GM21526 (cell line): ENCODE measurements around the gene ZNF786.
"Not testable (repeated sequence)": the region's sequence is repeated elsewhere in the genome, so short reads cannot be mapped to it uniquely, and the experiment has no call there.

ENCODE experiments used
- ATAC-seq: cut with Tn5 transposase; IDR thresholded peaks from one replicate; pipeline ENCODE4 v1.9.1; 2021; ENCODE audit warnings: moderate library complexity; ENCODE audit not compliant: unreplicated experiment, low FRiP score

The ZNF786 gene

GRCh38 chr7:149081914-149082313 lies 8.6 kb downstream of the ZNF786 start:
- ATAC-seq = no peak

GRCh38 chr7:149077594-149077993 lies 12.9 kb downstream of the ZNF786 start:
- ATAC-seq = no peak

- ATAC-seq = no peak
These were observed 15.2 kb downstream of the ZNF786 start for GRCh38 chr7:149075286-149075685.

DNA sequence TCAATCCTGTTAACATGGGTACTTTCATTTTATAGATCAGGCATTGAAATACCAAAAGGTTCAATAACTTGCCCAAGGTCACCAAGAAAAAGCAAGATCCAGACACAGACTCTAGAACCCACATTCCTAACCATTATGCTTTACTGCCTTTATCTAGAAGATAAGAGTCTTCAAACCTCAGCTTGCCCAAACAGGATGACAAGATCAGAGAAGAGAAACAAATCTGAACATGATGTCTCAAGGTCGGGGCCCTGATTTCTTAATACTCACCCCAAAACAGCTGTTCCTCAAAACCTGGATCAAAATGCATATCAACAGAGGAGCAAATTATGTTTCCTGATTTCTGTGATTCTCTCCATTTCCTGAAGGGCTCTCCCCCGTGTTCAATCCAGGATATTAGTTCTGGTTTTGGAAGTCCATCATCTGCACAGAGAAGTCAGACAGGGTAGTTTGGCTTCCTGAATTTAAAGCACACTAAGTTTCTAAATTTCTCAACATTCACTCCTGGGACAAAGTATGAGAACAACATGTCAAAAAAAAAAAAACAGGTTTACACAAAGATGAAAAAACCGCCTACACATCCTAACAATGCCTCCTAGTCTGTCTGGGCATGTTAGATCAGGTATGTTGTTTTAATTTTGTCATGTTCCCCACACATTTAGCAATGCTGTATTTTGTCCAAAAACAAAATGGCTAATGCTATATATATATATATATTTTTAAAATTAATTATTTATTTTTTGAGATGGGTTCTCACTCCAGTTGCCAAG lies 16.2 kb downstream of the ZNF786 start:
- no peak for ATAC-seq

- ATAC-seq = no peak
These were observed 18.1 kb downstream of the ZNF786 start for GRCh38 chr7:149072438-149072775.

GRCh38 chr7:149071641-149072437 lies 18.7 kb downstream of the ZNF786 start:
- no peak for ATAC-seq

DNA sequence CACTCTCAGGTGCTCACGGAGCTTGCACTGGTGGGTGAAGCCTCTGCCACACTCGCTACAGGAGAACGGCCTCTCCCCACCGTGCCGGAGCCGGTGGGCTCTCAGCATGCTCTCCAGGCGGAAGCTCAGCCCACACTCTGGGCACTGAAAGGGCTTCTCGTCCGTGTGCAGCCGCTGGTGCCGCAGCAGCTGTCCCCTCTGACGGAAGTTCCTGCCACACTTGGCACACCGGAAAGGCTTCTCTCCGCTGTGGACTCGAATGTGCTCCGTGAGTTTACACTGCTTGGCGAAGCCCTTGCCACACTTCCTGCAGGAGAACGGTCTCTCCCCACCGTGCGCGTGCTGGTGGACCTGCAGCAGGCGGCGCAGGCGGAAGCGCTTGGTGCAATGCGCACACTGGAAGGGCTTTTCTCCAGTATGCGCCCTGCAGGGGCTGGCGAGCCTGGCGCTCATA lies 19.3 kb downstream of the ZNF786 start:
- ATAC-seq = no peak

DNA sequence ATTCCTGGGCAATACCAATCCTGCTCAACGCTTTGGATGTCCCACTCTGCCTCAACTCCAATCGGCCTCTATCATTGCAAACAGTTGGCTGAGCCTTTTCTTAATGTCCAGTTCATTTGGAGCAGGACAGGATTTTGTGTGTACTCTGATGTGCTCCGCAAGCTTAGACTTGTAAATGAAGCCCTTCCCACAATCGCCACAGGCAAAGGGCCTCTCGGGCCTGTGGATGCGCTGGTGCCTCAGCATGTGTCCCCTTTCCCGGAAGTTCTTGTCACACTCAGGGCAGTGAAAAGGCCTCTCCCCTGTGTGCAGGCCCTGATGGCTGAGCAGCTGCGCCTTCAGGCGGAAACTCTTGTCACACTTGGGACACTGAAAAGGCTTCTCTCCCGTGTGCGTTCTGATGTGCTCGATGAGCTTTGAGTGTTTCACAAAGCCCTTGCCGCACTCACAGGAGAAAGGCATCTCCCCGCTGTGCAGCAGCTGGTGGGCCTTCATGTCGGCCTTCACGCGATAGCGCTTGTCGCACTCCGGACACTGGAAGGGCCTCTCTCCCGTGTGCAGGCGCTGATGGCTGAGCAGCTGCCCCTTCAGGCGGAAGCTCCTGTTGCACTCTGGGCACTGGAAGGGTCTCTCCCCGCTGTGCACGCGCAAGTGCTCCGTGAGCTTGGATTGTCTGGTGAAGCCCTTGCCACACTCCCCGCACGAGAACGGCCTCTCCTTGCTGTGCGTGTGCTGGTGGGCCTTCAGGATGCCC lies 20.0 kb downstream of the ZNF786 start:
- ATAC-seq = no peak

DNA sequence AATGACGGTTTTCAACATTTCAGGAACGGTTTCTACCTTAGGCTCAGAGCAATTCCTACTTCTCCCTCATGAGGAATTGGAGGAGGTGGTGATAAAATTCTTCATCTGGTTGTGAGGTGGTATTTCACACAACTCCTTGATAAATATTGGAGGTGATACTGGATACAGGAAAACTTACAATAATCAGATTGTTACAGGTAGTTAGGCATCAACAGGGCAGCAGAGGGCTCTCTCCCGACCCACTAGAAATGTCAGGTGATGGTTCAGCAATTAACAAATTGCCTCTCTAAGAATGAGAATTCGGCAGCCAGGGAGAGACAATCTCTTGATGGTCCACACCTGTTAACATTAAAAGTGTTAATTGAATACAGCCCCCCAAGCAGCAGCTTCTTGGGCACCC lies 22.6 kb downstream of the ZNF786 start:
- no peak for ATAC-seq

- no peak for ATAC-seq
These were observed 27.0 kb downstream of the ZNF786 start for GRCh38 chr7:149063476-149063875.

DNA sequence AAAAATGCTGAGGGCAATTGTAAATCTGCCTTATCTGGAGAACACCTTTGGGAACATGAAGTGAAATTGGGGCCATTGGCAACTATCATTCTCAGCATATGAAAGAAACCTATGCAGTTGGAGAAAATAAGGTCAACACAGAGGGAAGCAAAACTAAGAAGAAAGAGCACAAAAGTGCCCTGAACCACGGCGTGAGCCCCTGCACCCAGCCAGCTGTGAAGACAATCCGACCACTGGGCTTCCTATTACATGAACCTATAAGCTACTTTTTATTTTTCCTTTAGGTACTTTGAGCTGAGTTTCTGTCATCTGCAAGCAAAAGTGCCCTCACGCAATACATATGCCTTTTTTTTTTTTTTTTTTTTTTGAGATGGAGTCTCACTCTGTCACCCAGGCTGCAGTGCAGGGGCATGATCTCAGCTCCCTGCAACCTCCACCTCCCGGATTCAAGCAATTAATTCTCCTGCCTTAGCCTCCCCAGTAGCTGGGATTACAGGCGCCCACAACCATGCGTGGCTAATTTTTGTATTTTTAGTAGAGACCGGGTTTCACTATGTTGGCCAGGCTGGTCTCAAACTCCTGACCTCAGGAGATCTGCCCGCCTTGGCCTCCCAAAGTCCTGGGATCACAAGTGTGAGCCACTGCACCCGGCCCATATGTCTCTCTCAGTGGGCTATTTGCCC lies 28.2 kb downstream of the ZNF786 start:
- not testable (repeated sequence) for ATAC-seq

GRCh38 chr7:149060156-149060555 lies 30.4 kb downstream of the ZNF786 start:
- no peak for ATAC-seq

DNA sequence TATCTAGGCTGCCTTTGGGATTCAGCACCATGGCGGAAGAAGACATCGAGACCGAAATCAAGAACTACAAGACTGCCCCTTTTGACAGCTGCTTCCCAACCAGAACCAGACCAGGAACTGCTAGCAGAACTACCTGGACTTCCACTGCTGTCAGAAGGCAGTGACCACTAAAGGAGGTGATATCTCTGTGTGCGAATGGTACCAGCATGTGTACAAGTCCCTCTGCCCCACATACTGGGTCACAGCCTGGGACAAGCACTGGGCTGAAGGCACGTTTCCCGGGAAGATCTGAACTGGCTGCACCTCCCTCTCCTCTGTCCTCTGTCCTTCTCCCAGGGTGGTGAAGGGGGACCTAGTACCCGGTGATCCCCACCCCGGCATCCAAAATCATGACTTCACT lies 36.6 kb downstream of the ZNF786 start:
- no peak for ATAC-seq

GRCh38 chr7:149053384-149053783 lies 37.1 kb downstream of the ZNF786 start:
- no peak for ATAC-seq

- ATAC-seq = no peak
These were observed 39.6 kb downstream of the ZNF786 start for GRCh38 chr7:149050941-149051340.

GRCh38 chr7:149048805-149049204 lies 41.7 kb downstream of the ZNF786 start:
- no peak for ATAC-seq

DNA sequence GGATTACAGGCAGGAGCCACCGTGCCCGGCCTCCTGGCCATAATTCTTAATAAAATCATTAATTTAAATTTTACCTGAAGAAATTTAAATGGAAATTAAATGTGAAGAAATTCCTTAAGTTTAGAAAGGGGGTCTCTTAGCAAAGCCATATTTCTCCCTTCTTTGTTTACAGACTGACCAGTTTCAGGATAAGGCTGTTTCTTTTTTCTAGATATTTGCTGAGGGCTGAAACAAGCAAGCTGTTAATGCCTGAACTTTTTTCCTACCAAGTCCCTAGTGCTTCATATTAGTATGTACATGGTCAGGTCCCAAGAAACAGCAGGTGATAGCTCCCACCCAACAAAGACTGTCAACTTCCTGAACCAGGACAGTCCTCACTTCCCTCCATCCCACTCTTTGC lies 44.1 kb downstream of the ZNF786 start:
- ATAC-seq = no peak

GRCh38 chr7:149043936-149044335 lies 46.6 kb downstream of the ZNF786 start:
- ATAC-seq = no peak

- ATAC-seq = no peak
These were observed 49.2 kb downstream of the ZNF786 start for GRCh38 chr7:149041350-149041749.

DNA sequence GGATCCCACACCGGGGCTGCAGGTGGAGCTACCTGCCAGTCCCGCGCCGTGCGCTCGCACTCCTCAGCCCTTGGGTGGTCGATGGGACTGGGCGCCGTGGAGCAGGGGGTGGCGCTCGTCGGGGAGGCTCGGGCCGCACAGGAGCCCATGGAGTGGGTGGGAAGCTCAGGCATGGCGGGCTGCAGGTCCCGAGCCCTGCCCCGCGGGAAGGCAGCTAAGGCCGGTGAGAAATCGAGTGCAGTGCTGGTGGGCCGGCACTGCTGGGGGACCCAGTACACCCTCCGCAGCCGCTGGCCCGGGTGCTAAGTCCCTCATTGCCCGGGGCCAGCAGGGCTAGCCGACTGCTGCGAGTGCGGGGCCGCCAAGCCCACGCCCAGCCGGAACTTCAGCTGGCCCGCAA lies 51.9 kb downstream of the ZNF786 start:
- not testable (repeated sequence) for ATAC-seq

DNA sequence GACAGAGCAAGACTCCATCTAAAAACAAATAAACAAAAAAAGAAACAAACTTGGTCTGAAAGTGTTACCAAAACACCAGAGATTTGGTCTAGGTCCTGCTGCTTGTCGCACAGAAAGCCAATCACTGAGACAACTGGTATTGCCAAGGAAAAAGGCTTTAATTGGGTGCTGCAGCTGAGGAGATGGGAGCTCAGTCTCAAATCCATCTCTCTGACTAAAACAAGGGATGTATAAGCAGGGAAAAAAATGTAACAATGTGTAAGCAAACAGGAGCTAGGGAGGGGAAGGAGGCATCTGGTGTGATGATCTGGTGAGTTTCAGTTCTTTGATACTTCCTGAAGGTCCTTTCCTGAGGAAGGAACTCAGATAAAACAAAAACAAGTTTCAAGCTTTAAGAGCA lies 53.8 kb downstream of the ZNF786 start:
- no peak for ATAC-seq
